Measurements from ENCODE around the gene MCCC2. TPM values are rescaled to one million over a fixed set of nuclear protein-coding genes. Genes with fewer than 3 reads are reported as not detected.
A peak's percentile ranks its signal among the peaks of the same experiment; 100 is the strongest.

The MCCC2 gene
- total and polyA plus RNA-seq, 2 of the 13 experiments (the other 11 are each of a cell fraction or from before 2014, with no cell fraction given): 44.8 to 83.6 TPM

DNA sequence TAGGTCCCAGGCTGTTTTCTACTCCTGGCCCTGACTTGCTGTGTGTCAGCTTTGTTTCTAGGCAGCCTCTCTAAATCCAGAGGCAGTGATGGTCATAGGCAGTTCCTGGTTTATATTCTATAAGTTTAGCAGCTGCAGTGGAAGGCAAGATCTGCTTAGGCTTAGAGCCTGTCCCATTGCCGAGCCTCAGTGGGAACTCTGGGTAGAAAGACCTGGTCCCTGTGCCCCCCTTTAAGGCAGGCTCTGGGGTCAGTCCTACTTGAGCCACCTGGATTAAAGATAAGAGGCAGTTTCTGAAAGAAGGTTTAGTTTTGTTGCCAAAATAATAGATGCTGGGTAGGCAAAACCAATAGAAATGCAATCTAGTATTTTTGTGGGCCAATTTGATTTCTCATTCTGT lies 13.6 kb downstream of the MCCC2 start:
- POLR2A ChIA-PET: interaction anchor here (1.8 kb wide), 1 partner anchor 13 kb away, joined by 24 read pairs; the partner anchor contains the start of gene MCCC2
- H3K36me3 ChIP-seq (replicated peaks in 1 of 2; ENCODE audit: control insufficient read depth in 1 of 2, insufficient read depth in 2 of 2, low read length in 2 of 2): peaks cover 12 to 68% of the 10 kb centered on the region in 2 experiments

More for the DNA sequence above, 13.6 kb downstream of the MCCC2 start:
- WGBS (ENCODE audit: low lambda C conversion rate): no CpG with 5 or more reads among the region's 1 CpG
- no peaks in the 10 kb centered on the region for H3K27me3 ChIP-seq (ENCODE audit: control insufficient read depth in 1 of 2, insufficient read depth in 2 of 2, low read length in 2 of 2)
- in situ Hi-C loops (cut with HindIII; ENCODE audit: extremely low pct_ligation_motif_present, low pct_unique_long_range_greater_than_20kb): no loop called here
- no peak overlapping the region for H3K9ac ChIP-seq (ENCODE audit: insufficient read depth, low read depth, low read length)
- H3K4me2 ChIP-seq (ENCODE audit: low read depth, low read length): no peak overlapping the region
- no peaks in the 10 kb centered on the region for H3K79me2 ChIP-seq (ENCODE audit: insufficient read depth, low read length)
- intact Hi-C loops (cut with micrococcal nuclease; ENCODE audit: unreplicated experiment): no loop called here
- CTCF ChIA-PET (ENCODE audit: low intra/inter-chr PET ratio, low total read pairs): interaction anchor here (0.7 kb wide), 1 partner anchor 157 kb away, joined by 4 read pairs; no protein-coding TSS in a partner anchor
- TF ChIP-seq SIN3A (IDR thresholded peaks at IDR 0.05; ENCODE audit: borderline replicate concordance, low read depth, low read length): no peak
- no peak for TF ChIP-seq LCORL (IDR thresholded peaks at IDR 0.05)
- TF ChIP-seq LCORL (CRISPR knock-in tag; IDR thresholded peaks at IDR 0.05): no peak
- no peak for TF ChIP-seq ZNF557 (CRISPR knock-in tag; IDR thresholded peaks at IDR 0.05)
- no peak for TF ChIP-seq SIX4 (CRISPR knock-in tag; IDR thresholded peaks at IDR 0.05)
- TF ChIP-seq ISX (CRISPR knock-in tag; conservative IDR thresholded peaks at IDR 0.05): no peak
- no peak for TF ChIP-seq TBL1XR1 (IDR thresholded peaks at IDR 0.05; ENCODE audit: borderline replicate concordance, low read length, partially characterized antibody)
- TF ChIP-seq, protein P1, sequence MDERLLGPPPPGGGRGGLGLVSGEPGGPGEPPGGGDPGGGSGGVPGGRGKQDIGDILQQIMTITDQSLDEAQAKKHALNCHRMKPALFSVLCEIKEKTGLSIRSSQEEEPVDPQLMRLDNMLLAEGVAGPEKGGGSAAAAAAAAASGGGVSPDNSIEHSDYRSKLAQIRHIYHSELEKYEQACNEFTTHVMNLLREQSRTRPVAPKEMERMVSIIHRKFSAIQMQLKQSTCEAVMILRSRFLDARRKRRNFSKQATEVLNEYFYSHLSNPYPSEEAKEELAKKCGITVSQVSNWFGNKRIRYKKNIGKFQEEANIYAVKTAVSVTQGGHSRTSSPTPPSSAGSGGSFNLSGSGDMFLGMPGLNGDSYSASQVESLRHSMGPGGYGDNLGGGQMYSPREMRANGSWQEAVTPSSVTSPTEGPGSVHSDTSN (CRISPR knock-in tag; IDR thresholded peaks at IDR 0.05): no peak
- TF ChIP-seq YEATS2 (CRISPR knock-in tag; IDR thresholded peaks at IDR 0.05; ENCODE audit: borderline replicate concordance): no peak
- TF ChIP-seq SATB2 (CRISPR knock-in tag; IDR thresholded peaks at IDR 0.05): no peak
- no peak for TF ChIP-seq ZNF615 (CRISPR knock-in tag; IDR thresholded peaks at IDR 0.05; ENCODE audit: borderline replicate concordance)
- no peak for TF ChIP-seq HOXA7 (CRISPR knock-in tag; IDR thresholded peaks at IDR 0.05)
- no peak for TF ChIP-seq ZNF749 (CRISPR knock-in tag; IDR thresholded peaks at IDR 0.05; ENCODE audit: borderline replicate concordance)
- no peak for TF ChIP-seq ZNF672 (CRISPR knock-in tag; IDR thresholded peaks at IDR 0.05)
- TF ChIP-seq NONO (IDR thresholded peaks at IDR 0.05): no peak
- TF ChIP-seq NONO (CRISPR knock-in tag; conservative IDR thresholded peaks at IDR 0.05): no peak
- TF ChIP-seq SNAPC2 (CRISPR knock-in tag; IDR thresholded peaks at IDR 0.05): no peak
- no peak overlapping the region for H3K4me3 ChIP-seq (replicated peaks in 1 of 3; ENCODE audit: insufficient read depth in 1 of 3, low read depth in 2 of 3, low read length in 3 of 3)
- BruUV-seq (replicated peaks): no TSS peak
- H3K9me3 ChIP-seq (ENCODE audit: low read length): no peaks in the 10 kb centered on the region
- H3K27ac ChIP-seq (ENCODE audit: extremely low read length, insufficient read depth, low read length): no peak overlapping the region
- peak; percentile 23; the same call in 2 of the 3 replicates for ATAC-seq
- no peak overlapping the region for H2AFZ ChIP-seq (ENCODE audit: low read length)
- no peaks in the 10 kb centered on the region for H3K4me1 ChIP-seq (ENCODE audit: insufficient read depth, low read length)
- FAIRE-seq: no peak
- no peaks in the 10 kb centered on the region for H4K20me1 ChIP-seq (ENCODE audit: insufficient read depth, low read length)
- DNase-seq (ENCODE audit: low spot score): no peak

Measured in HepG2 (cell line).